Neuronal stem cell (in vitro differentiated cells): ENCODE measurements around the gene NRXN3.

Experiments used
- DNase-seq: peaks from one replicate; pipeline ENCODE4 v3.0.0-alpha.2; 2013; ENCODE audit warnings: low spot score
- H2AFZ ChIP-seq: one replicate; pipeline ENCODE4 v1.6.1; 2013; ENCODE audit warnings: mild to moderate bottlenecking, low read length, inconsistent platforms
- H2AK5ac ChIP-seq: 2 replicates; pipeline ENCODE4 v1.6.1; 2013; ENCODE audit warnings: low read depth, mild to moderate bottlenecking, inconsistent platforms, low read length, moderate library complexity, mixed read lengths
- H2BK120ac ChIP-seq: 2 replicates; pipeline ENCODE4 v1.6.1; 2013; ENCODE audit warnings: low read depth, mild to moderate bottlenecking, inconsistent platforms, low read length, moderate library complexity, mixed read lengths
- H2BK12ac ChIP-seq: one replicate; pipeline ENCODE4 v1.6.1; 2013; ENCODE audit warnings: low read length, inconsistent platforms
- H2BK15ac ChIP-seq: 2 replicates; pipeline ENCODE4 v1.6.1; 2013; ENCODE audit warnings: mild to moderate bottlenecking, low read length, inconsistent platforms, mixed read lengths
- H2BK5ac ChIP-seq: one replicate; pipeline ENCODE4 v1.6.1; 2013; ENCODE audit warnings: inconsistent platforms, mild to moderate bottlenecking, low read length, moderate library complexity
- H3K14ac ChIP-seq: one replicate; pipeline ENCODE4 v1.6.1; 2013; ENCODE audit warnings: low read length, inconsistent platforms
- H3K18ac ChIP-seq: 2 replicates; pipeline ENCODE4 v1.6.1; 2013; ENCODE audit warnings: low read length, inconsistent platforms
- H3K23ac ChIP-seq: 2 replicates; pipeline ENCODE4 v1.6.1; 2013; ENCODE audit warnings: low read depth, mild to moderate bottlenecking, mixed read lengths, low read length, inconsistent platforms; ENCODE audit not compliant: poor library complexity
- H3K27ac ChIP-seq: replicated peaks from 3 replicates; pipeline ENCODE4 v1.5.1; 2013; ENCODE audit warnings: low read length, inconsistent platforms
- H3K27me3 ChIP-seq, 3 experiments: 2 replicates each; pipeline ENCODE4 v1.6.1; 2013; ENCODE audit warnings: low read length in 3 of 3, mild to moderate bottlenecking in 2 of 3, inconsistent platforms in 1 of 3, low read depth in 1 of 3, mixed read lengths in 1 of 3, moderate library complexity in 1 of 3; ENCODE audit not compliant: control insufficient read depth in 3 of 3, insufficient read depth in 3 of 3
- H3K36me3 ChIP-seq, 2 donors: replicated peaks in 1 of 2; 2 replicates each; pipeline ENCODE4 v1.6.1; 2013; ENCODE audit warnings: low read length in 2 of 2; ENCODE audit not compliant: control insufficient read depth in 2 of 2, insufficient read depth in 2 of 2
- H3K4ac ChIP-seq: 2 replicates; pipeline ENCODE4 v1.6.1; 2013; ENCODE audit warnings: inconsistent platforms, mild to moderate bottlenecking, low read length, moderate library complexity
- H3K4me1 ChIP-seq, 2 donors: 1 replicate in 1 of 2; 2 replicates in 1 of 2; pipeline ENCODE4 v1.6.1; 2013; ENCODE audit warnings: low read length in 2 of 2, low read depth in 1 of 2; ENCODE audit not compliant: control insufficient read depth in 2 of 2, insufficient read depth in 1 of 2
- H3K4me2 ChIP-seq: one replicate; pipeline ENCODE4 v1.6.1; 2013; ENCODE audit warnings: mild to moderate bottlenecking, low read length, inconsistent platforms; ENCODE audit not compliant: insufficient read depth, poor library complexity, severe bottlenecking
- H3K4me3 ChIP-seq, 2 donors: 2 replicates each; pipeline ENCODE4 v1.5.1; 2013; ENCODE audit warnings: low read length in 2 of 2, mild to moderate bottlenecking in 2 of 2, inconsistent platforms in 1 of 2, moderate library complexity in 1 of 2
- H3K79me1 ChIP-seq: one replicate; pipeline ENCODE4 v1.6.1; 2013; ENCODE audit warnings: low read depth, mild to moderate bottlenecking, inconsistent platforms, low read length, moderate library complexity
- H3K9ac ChIP-seq: one replicate; pipeline ENCODE4 v1.6.1; 2013; ENCODE audit warnings: mild to moderate bottlenecking, low read depth, low read length, inconsistent platforms; ENCODE audit not compliant: poor library complexity
- H3K9me3 ChIP-seq, 2 donors: replicated peaks in 1 of 2; 2 replicates each; pipeline versions ENCODE3 to v1.6.1; 2013; ENCODE audit warnings: low read length in 2 of 2, mild to moderate bottlenecking in 2 of 2, inconsistent platforms in 1 of 2, low read depth in 1 of 2, mixed read lengths in 1 of 2, moderate library complexity in 1 of 2; ENCODE audit not compliant: control insufficient read depth in 2 of 2, insufficient read depth in 1 of 2
- H4K8ac ChIP-seq: one replicate; pipeline ENCODE4 v1.6.1; 2013; ENCODE audit warnings: low read depth, mild to moderate bottlenecking, inconsistent platforms, low read length, moderate library complexity
- H4K91ac ChIP-seq: one replicate; pipeline ENCODE4 v1.6.1; 2013; ENCODE audit warnings: low read length, low read depth, mild to moderate bottlenecking, inconsistent platforms; ENCODE audit not compliant: poor library complexity
- WGBS, 2 donors: extraction: QIAGEN DNeasy Blood & Tissue Kit; methylation state at CpG; one replicate each; pipeline ENCODE4 v1.1.7; 2013; ENCODE audit warnings: missing lambda C conversion rate in 2 of 2, mixed read lengths in 1 of 2; ENCODE audit not compliant: insufficient read length in 2 of 2, insufficient replicate concordance in 1 of 2; ENCODE audit errors: extremely low coverage in 2 of 2; 5-methylcytosine and 5-hydroxymethylcytosine counted together

The NRXN3 gene

GRCh38 chr14:79826362-79826761, 1656.2 kb downstream of the NRXN3 start:
- Histone ChIP-seq H3K9ac (no peak overlapping the region), H3K27ac (no peak overlapping the region)
- no CpG with 5 or more reads among the region's 2 CpGs for WGBS, 2 donors

GRCh38 chr14:79829405-79830166, 1659.4 kb downstream of the NRXN3 start:
- H3K4me1 ChIP-seq: peaks cover 3 to 5% of the 10 kb centered on the region in 2 donors
- no peak overlapping the region for H3K4me3 ChIP-seq
- no peak overlapping the region for H4K91ac ChIP-seq
- H4K8ac ChIP-seq: no peak overlapping the region
- no peak overlapping the region for H3K4ac ChIP-seq
- H2BK15ac ChIP-seq: no peak overlapping the region
- no CpG with 5 or more reads among the region's 3 CpGs for WGBS, 2 donors
- H2BK120ac ChIP-seq: no peak overlapping the region
- no peaks in the 10 kb centered on the region for H3K79me1 ChIP-seq
- no peak overlapping the region for H2BK12ac ChIP-seq
- H3K14ac ChIP-seq: no peak overlapping the region
- H3K9ac ChIP-seq: no peak overlapping the region
- peak overlapping the region; percentile 61 for H2AFZ ChIP-seq
- no peak overlapping the region for H3K18ac ChIP-seq
- no peak for DNase-seq
- no peak overlapping the region for H2BK5ac ChIP-seq
- no peaks in the 10 kb centered on the region for H3K9me3 ChIP-seq
- H3K27ac ChIP-seq: no peak overlapping the region
- no peaks in the 10 kb centered on the region for H3K27me3 ChIP-seq
- no peak overlapping the region for H3K4me2 ChIP-seq
- no peak overlapping the region for H2AK5ac ChIP-seq
- H3K23ac ChIP-seq: no peak overlapping the region
- H3K36me3 ChIP-seq: no peaks in the 10 kb centered on the region

More at GRCh38 chr14:79826362-79826761, 1656.2 kb downstream of the NRXN3 start:
- no peaks in the 10 kb centered on the region for H3K27me3 ChIP-seq
- H3K18ac ChIP-seq: no peak overlapping the region
- no peak overlapping the region for H3K4ac ChIP-seq
- no peak overlapping the region for H2BK120ac ChIP-seq
- H4K8ac ChIP-seq: no peak overlapping the region
- H3K79me1 ChIP-seq: no peaks in the 10 kb centered on the region
- no peaks in the 10 kb centered on the region for H3K9me3 ChIP-seq
- H2BK15ac ChIP-seq: no peak overlapping the region
- no peak overlapping the region for H3K4me2 ChIP-seq
- DNase-seq: no peak
- no peak overlapping the region for H4K91ac ChIP-seq
- no peak overlapping the region for H2BK5ac ChIP-seq
- no peak overlapping the region for H2AFZ ChIP-seq
- H3K4me1 ChIP-seq: peaks cover 3 to 4% of the 10 kb centered on the region in 2 donors
- H3K36me3 ChIP-seq: no peaks in the 10 kb centered on the region
- no peak overlapping the region for H3K23ac ChIP-seq
- no peak overlapping the region for H3K14ac ChIP-seq
- no peak overlapping the region for H2AK5ac ChIP-seq
- H3K4me3 ChIP-seq: no peak overlapping the region
- H2BK12ac ChIP-seq: no peak overlapping the region

DNA sequence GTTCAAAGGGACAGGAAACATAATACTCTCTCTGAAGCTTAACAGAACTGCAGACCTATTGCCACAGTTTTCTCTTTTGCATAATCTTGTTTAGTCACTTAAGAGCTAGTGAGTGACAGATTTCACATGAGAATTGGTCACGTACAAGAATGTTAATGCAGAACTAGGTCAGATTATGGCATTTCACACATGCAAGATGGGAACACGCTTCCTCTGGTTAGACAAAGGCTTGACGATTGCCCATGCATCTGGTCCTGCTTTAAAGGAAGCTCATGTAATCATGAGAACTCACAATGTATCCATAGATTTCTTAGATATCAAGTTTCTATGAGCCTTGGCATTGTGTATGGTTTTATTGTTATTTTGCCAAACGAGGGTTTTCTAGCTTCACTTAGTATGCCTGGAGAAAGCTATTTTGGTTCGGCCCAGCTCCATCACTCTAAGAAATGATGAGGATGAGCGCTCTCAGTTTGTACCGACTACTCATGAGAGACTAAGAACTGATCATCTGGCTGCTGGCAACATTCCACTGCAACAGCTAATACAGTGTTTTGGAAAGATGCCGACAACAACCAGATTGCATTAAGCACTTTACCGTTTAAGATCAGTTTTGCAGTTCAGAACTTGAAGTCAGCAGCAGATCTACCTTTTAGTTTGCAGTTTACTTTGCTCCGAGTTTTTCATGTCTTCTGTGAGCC, 1661.2 kb downstream of the NRXN3 start:
- whole genome bisulfite sequencing, 2 donors: no CpG with 5 or more reads among the region's 10 CpGs
- Histone ChIP-seq H3K4me2 (no peak overlapping the region), H3K18ac (no peak overlapping the region), H4K8ac (no peak overlapping the region), H2BK12ac (no peak overlapping the region), H3K4me3 (no peak overlapping the region), H2BK5ac (no peak overlapping the region), H2AFZ (no peak overlapping the region), H4K91ac (no peak overlapping the region), H2BK120ac (no peak overlapping the region), H3K14ac (no peak overlapping the region), H3K27ac (no peak overlapping the region), H3K27me3 (no peaks in the 10 kb centered on the region), H3K9ac (no peak overlapping the region), H2BK15ac (no peak overlapping the region), H3K4me1 (peaks cover 7 to 12% of the 10 kb centered on the region in 2 donors), H3K9me3 (no peaks in the 10 kb centered on the region), H3K4ac (no peak overlapping the region), H3K23ac (no peak overlapping the region), H2AK5ac (no peak overlapping the region), H3K79me1 (no peaks in the 10 kb centered on the region), H3K36me3 (no peaks in the 10 kb centered on the region)
- DNase-seq: no peak

DNA sequence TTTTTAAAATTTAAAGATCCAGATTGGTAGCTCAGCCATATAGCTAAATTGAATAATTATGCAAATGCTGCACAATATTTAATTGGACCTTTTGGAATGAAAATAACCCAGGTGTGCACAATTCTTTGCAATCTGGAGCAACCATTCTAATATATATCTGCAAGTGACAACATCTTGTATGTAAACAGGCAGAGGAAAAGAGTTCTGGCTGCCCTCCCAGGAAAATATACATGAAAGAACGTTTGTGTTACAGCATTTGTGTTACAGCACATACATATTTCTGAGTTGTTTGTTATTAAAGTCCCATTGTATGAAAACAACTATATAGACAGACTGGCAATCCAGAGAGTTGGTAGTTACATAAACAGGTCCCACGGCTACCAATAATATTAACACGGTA, 1663.6 kb downstream of the NRXN3 start:
- Histone ChIP-seq H3K27ac (no peak overlapping the region), H2BK5ac (no peak overlapping the region), H2BK120ac (no peak overlapping the region), H3K9ac (no peak overlapping the region), H2BK15ac (no peak overlapping the region), H3K4ac (no peak overlapping the region), H2BK12ac (no peak overlapping the region), H3K9me3 (no peaks in the 10 kb centered on the region), H3K27me3 (no peaks in the 10 kb centered on the region), H2AFZ (no peak overlapping the region), H2AK5ac (no peak overlapping the region), H3K36me3 (no peaks in the 10 kb centered on the region), H3K14ac (no peak overlapping the region), H3K23ac (no peak overlapping the region), H3K4me3 (no peak overlapping the region), H3K4me2 (no peak overlapping the region), H4K8ac (no peak overlapping the region), H3K79me1 (no peaks in the 10 kb centered on the region), H3K18ac (no peak overlapping the region), H3K4me1 (peaks cover 9 to 17% of the 10 kb centered on the region in 2 donors), H4K91ac (no peak overlapping the region)
- no CpG with 5 or more reads among the region's 3 CpGs for WGBS, 2 donors
- no peak for DNase-seq
